ENCODE results near the gene PROX2.

PROX2 gene

GRCh38 chr14:74919421-74920165, 43.6 kb upstream of the PROX2 start:
- ATAC-seq (ENCODE audit: insufficient read depth, low read depth) (no peak), DNase-seq (no peak)
- Histone ChIP-seq H3K9me3 (ENCODE audit: insufficient read depth, low read length, severe bottlenecking) (no peaks in the 10 kb centered on the region), H3K9ac (ENCODE audit: low read depth, low read length) (no peak overlapping the region), H3K4me2 (ENCODE audit: insufficient read depth, low read length) (no peak overlapping the region), H3K4me3 (ENCODE audit: low read depth in 1 of 2, low read length in 2 of 2) (no peak overlapping the region), H3K79me2 (ENCODE audit: insufficient read depth, low read length) (no peaks in the 10 kb centered on the region), H2AFZ (ENCODE audit: low read depth, low read length) (no peak overlapping the region), H3K27me3 (ENCODE audit: insufficient read depth, low read length, poor library complexity) (peaks cover 3% of the 10 kb centered on the region), H3K27ac (ENCODE audit: low read length) (no peak overlapping the region), H3K4me1 (ENCODE audit: insufficient read depth, low read length) (no peaks in the 10 kb centered on the region), H4K20me1 (ENCODE audit: insufficient read depth, low read length) (0 out of 2 replicates have a peak, but pooled peaks cover 4% of the 10 kb centered on the region), H3K36me3 (ENCODE audit: insufficient read depth, low read length) (no peaks in the 10 kb centered on the region)
- TF ChIP-seq EZH2 (IDR thresholded peaks at IDR 0.05; ENCODE audit: borderline replicate concordance, low read depth, low read length, severe bottlenecking), result no peak
- TF ChIP-seq, protein P1, sequence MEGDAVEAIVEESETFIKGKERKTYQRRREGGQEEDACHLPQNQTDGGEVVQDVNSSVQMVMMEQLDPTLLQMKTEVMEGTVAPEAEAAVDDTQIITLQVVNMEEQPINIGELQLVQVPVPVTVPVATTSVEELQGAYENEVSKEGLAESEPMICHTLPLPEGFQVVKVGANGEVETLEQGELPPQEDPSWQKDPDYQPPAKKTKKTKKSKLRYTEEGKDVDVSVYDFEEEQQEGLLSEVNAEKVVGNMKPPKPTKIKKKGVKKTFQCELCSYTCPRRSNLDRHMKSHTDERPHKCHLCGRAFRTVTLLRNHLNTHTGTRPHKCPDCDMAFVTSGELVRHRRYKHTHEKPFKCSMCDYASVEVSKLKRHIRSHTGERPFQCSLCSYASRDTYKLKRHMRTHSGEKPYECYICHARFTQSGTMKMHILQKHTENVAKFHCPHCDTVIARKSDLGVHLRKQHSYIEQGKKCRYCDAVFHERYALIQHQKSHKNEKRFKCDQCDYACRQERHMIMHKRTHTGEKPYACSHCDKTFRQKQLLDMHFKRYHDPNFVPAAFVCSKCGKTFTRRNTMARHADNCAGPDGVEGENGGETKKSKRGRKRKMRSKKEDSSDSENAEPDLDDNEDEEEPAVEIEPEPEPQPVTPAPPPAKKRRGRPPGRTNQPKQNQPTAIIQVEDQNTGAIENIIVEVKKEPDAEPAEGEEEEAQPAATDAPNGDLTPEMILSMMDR (IDR thresholded peaks at IDR 0.05; ENCODE audit: borderline replicate concordance, extremely low read depth, low read length, poor library complexity, severe bottlenecking), result no peak

DNA sequence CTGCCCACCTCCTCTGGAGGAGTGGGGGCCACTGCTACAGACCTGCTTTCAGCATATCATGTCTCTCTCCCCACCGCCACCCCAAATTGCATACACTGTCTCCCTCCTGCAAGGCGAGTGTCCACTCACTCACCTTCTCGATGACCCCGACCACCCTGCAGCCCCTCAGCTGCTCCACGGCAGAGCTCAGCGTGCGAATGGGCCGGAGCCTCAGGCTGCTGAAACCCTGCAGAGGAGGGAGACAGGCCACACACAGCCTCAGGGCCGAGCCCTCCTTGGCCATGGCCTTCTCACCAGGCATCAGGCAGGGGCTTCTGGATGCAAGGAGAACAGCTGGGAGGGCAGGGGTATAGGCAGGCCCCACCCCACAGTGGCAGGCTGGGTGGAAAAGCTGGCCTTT, 42.4 kb upstream of the PROX2 start:
- DNase-seq, result no peak
- H3K9ac ChIP-seq (ENCODE audit: low read depth, low read length), result no peak overlapping the region
- H2AFZ ChIP-seq (ENCODE audit: low read depth, low read length), result no peak overlapping the region
- TF ChIP-seq, protein P1 (IDR thresholded peaks at IDR 0.05; ENCODE audit: borderline replicate concordance, extremely low read depth, low read length, poor library complexity, severe bottlenecking), result no peak
- TF ChIP-seq EZH2 (IDR thresholded peaks at IDR 0.05; ENCODE audit: borderline replicate concordance, low read depth, low read length, severe bottlenecking), result no peak
- no peaks in the 10 kb centered on the region for H3K9me3 ChIP-seq (ENCODE audit: insufficient read depth, low read length, severe bottlenecking)
- no peaks in the 10 kb centered on the region for H3K36me3 ChIP-seq (ENCODE audit: insufficient read depth, low read length)
- H3K27ac ChIP-seq (ENCODE audit: low read length), result no peak overlapping the region
- ATAC-seq (ENCODE audit: insufficient read depth, low read depth), result no peak
- H3K4me2 ChIP-seq (ENCODE audit: insufficient read depth, low read length), result no peak overlapping the region
- H3K27me3 ChIP-seq (ENCODE audit: insufficient read depth, low read length, poor library complexity), result peaks cover 3% of the 10 kb centered on the region
- 0 out of 2 replicates have a peak, but pooled peaks cover 4% of the 10 kb centered on the region for H4K20me1 ChIP-seq (ENCODE audit: insufficient read depth, low read length)
- H3K4me1 ChIP-seq (ENCODE audit: insufficient read depth, low read length), result no peaks in the 10 kb centered on the region
- no peaks in the 10 kb centered on the region for H3K79me2 ChIP-seq (ENCODE audit: insufficient read depth, low read length)
- H3K4me3 ChIP-seq (ENCODE audit: low read depth in 1 of 2, low read length in 2 of 2), result no peak overlapping the region

GRCh38 chr14:74917646-74918081, 41.7 kb upstream of the PROX2 start:
- H3K4me2 ChIP-seq (ENCODE audit: insufficient read depth, low read length), result no peak overlapping the region
- H3K36me3 ChIP-seq (ENCODE audit: insufficient read depth, low read length), result no peaks in the 10 kb centered on the region
- H3K27me3 ChIP-seq (ENCODE audit: insufficient read depth, low read length, poor library complexity), result peaks cover 3% of the 10 kb centered on the region
- no peaks in the 10 kb centered on the region for H3K9me3 ChIP-seq (ENCODE audit: insufficient read depth, low read length, severe bottlenecking)
- DNase-seq, result no peak
- no peaks in the 10 kb centered on the region for H3K79me2 ChIP-seq (ENCODE audit: insufficient read depth, low read length)
- H3K9ac ChIP-seq (ENCODE audit: low read depth, low read length), result no peak overlapping the region
- no peak overlapping the region for H3K4me3 ChIP-seq (ENCODE audit: low read depth in 1 of 2, low read length in 2 of 2)
- no peak for ATAC-seq (ENCODE audit: insufficient read depth, low read depth)
- no peaks in the 10 kb centered on the region for H3K4me1 ChIP-seq (ENCODE audit: insufficient read depth, low read length)
- TF ChIP-seq EZH2 (IDR thresholded peaks at IDR 0.05; ENCODE audit: borderline replicate concordance, low read depth, low read length, severe bottlenecking), result no peak
- TF ChIP-seq, protein P1 (IDR thresholded peaks at IDR 0.05; ENCODE audit: borderline replicate concordance, extremely low read depth, low read length, poor library complexity, severe bottlenecking), result no peak
- no peak overlapping the region for H2AFZ ChIP-seq (ENCODE audit: low read depth, low read length)
- H3K27ac ChIP-seq (ENCODE audit: low read length), result no peak overlapping the region
- 0 out of 2 replicates have a peak, but pooled peaks cover 4% of the 10 kb centered on the region for H4K20me1 ChIP-seq (ENCODE audit: insufficient read depth, low read length)
